ENCODE results near the gene VPS4B. TPM values are rescaled to one million over a fixed set of nuclear protein-coding genes. Genes with fewer than 3 reads are reported as not detected.

VPS4B gene
- total and polyA plus RNA-seq, 2 experiments from 2014 or later, result 45.5 to 49.2 TPM

- WGBS, 2 experiments (ENCODE audit: low coverage in 1 of 2, low lambda C conversion rate in 2 of 2, missing lambda C conversion rate in 2 of 2), result 49 to 50% methylated on average over 2 of the region's 2 CpGs
- no peak for TF ChIP-seq EZH2 (IDR thresholded peaks at IDR 0.05; ENCODE audit: insufficient read depth, poor library complexity, severe bottlenecking)
- TF ChIP-seq EZH2phosphoT487 (IDR thresholded peaks at IDR 0.05; ENCODE audit: insufficient read depth, low read depth), result no peak
- H2AFZ ChIP-seq, result no peak overlapping the region
- no peak overlapping the region for H3K4me2 ChIP-seq (ENCODE audit: unreplicated experiment)
- H4K20me1 ChIP-seq (ENCODE audit: insufficient read depth), result no peaks in the 10 kb centered on the region
- no peak for DNase-seq
- peaks cover 59% of the 10 kb centered on the region for H3K36me3 ChIP-seq (ENCODE audit: low read depth)
- H3K27me3 ChIP-seq (replicated peaks; ENCODE audit: insufficient read depth), result no peaks in the 10 kb centered on the region
- H3K27ac ChIP-seq, result no peak overlapping the region
- peaks cover 3% of the 10 kb centered on the region; the same call in 1 of the 2 replicates for H3F3A ChIP-seq (ENCODE audit: insufficient read depth)
- H3K79me2 ChIP-seq (ENCODE audit: insufficient read depth), result peaks cover 6% of the 10 kb centered on the region; the same call in 1 of the 2 replicates
- H3K4me1 ChIP-seq (ENCODE audit: insufficient read depth), result no peaks in the 10 kb centered on the region
- in situ Hi-C loops (cut with MboI), result loop anchor here (25.0 kb wide), 1 partner anchor 487 kb away; no protein-coding TSS in a partner anchor
- no peak overlapping the region for H3K4me3 ChIP-seq
- no peaks in the 10 kb centered on the region for H3K9me2 ChIP-seq (ENCODE audit: insufficient read depth)
- no peak overlapping the region for H3K9ac ChIP-seq
- no peaks in the 10 kb centered on the region for H3K9me3 ChIP-seq (ENCODE audit: low read depth)
These were observed 72.0 kb downstream of the VPS4B start for GRCh38 chr18:63350230-63350629.

- Histone ChIP-seq H3K9me2 (ENCODE audit: insufficient read depth) (no peaks in the 10 kb centered on the region), H2AFZ (no peak overlapping the region), H3K9ac (no peak overlapping the region), H3K9me3 (ENCODE audit: low read depth) (no peaks in the 10 kb centered on the region), H3K4me3 (no peak overlapping the region), H3F3A (ENCODE audit: insufficient read depth) (no peaks in the 10 kb centered on the region; the same call in 1 of the 2 replicates), H3K27ac (no peak overlapping the region), H3K4me1 (ENCODE audit: insufficient read depth) (no peaks in the 10 kb centered on the region), H4K20me1 (ENCODE audit: insufficient read depth) (no peaks in the 10 kb centered on the region), H3K4me2 (ENCODE audit: unreplicated experiment) (no peak overlapping the region), H3K79me2 (ENCODE audit: insufficient read depth) (peaks cover 7% of the 10 kb centered on the region; the same call in 1 of the 2 replicates), H3K36me3 (ENCODE audit: low read depth) (peaks cover 45% of the 10 kb centered on the region), H3K27me3 (replicated peaks; ENCODE audit: insufficient read depth) (no peaks in the 10 kb centered on the region)
- in situ Hi-C loops (cut with MboI), result no loop called here
- no peak for DNase-seq
- TF ChIP-seq EZH2 (IDR thresholded peaks at IDR 0.05; ENCODE audit: insufficient read depth, poor library complexity, severe bottlenecking) (no peak), EZH2phosphoT487 (IDR thresholded peaks at IDR 0.05; ENCODE audit: insufficient read depth, low read depth) (no peak)
- WGBS, 2 experiments (ENCODE audit: low coverage in 1 of 2, low lambda C conversion rate in 2 of 2, missing lambda C conversion rate in 2 of 2), result 95 to 97% methylated on average over 7 of the region's 7 CpGs
These were observed 73.7 kb downstream of the VPS4B start for GRCh38 chr18:63348508-63349136.

GRCh38 chr18:63346480-63347183 is 75.6 kb downstream of the VPS4B start:
- no peak overlapping the region for H3K4me2 ChIP-seq (ENCODE audit: unreplicated experiment)
- H3K27me3 ChIP-seq (replicated peaks; ENCODE audit: insufficient read depth), result no peaks in the 10 kb centered on the region
- H4K20me1 ChIP-seq (ENCODE audit: insufficient read depth), result no peaks in the 10 kb centered on the region
- no peaks in the 10 kb centered on the region for H3K9me3 ChIP-seq (ENCODE audit: low read depth)
- H3K27ac ChIP-seq, result no peak overlapping the region; the same call in 1 of the 2 replicates
- no peak overlapping the region for H3K9ac ChIP-seq
- H3K4me1 ChIP-seq (ENCODE audit: insufficient read depth), result no peaks in the 10 kb centered on the region
- peaks cover under 1% of the 10 kb centered on the region; the same call in 1 of the 2 replicates for H3F3A ChIP-seq (ENCODE audit: insufficient read depth)
- peaks cover 7% of the 10 kb centered on the region; the same call in 1 of the 2 replicates for H3K79me2 ChIP-seq (ENCODE audit: insufficient read depth)
- in situ Hi-C loops (cut with MboI), result no loop called here
- H3K9me2 ChIP-seq (ENCODE audit: insufficient read depth), result no peaks in the 10 kb centered on the region
- H3K36me3 ChIP-seq (ENCODE audit: low read depth), result peaks cover 39% of the 10 kb centered on the region
- H2AFZ ChIP-seq, result no peak overlapping the region
- no peak overlapping the region for H3K4me3 ChIP-seq
- 88 to 91% methylated on average over 7 of the region's 7 CpGs for WGBS, 2 experiments (ENCODE audit: low coverage in 1 of 2, low lambda C conversion rate in 2 of 2, missing lambda C conversion rate in 2 of 2)
- TF ChIP-seq EZH2 (IDR thresholded peaks at IDR 0.05; ENCODE audit: insufficient read depth, poor library complexity, severe bottlenecking) (no peak), EZH2phosphoT487 (IDR thresholded peaks at IDR 0.05; ENCODE audit: insufficient read depth, low read depth) (no peak)
- DNase-seq, result no peak

GRCh38 chr18:63346031-63346430 is 76.2 kb downstream of the VPS4B start:
- Histone ChIP-seq H3K9me3 (ENCODE audit: low read depth) (no peaks in the 10 kb centered on the region), H3K79me2 (ENCODE audit: insufficient read depth) (peaks cover 7% of the 10 kb centered on the region; the same call in 1 of the 2 replicates), H3K4me1 (ENCODE audit: insufficient read depth) (no peaks in the 10 kb centered on the region), H3K27me3 (replicated peaks; ENCODE audit: insufficient read depth) (no peaks in the 10 kb centered on the region), H3F3A (ENCODE audit: insufficient read depth) (peaks cover 3% of the 10 kb centered on the region; the same call in 1 of the 2 replicates), H4K20me1 (ENCODE audit: insufficient read depth) (no peaks in the 10 kb centered on the region), H3K9ac (no peak overlapping the region), H3K4me2 (ENCODE audit: unreplicated experiment) (no peak overlapping the region), H3K4me3 (no peak overlapping the region), H3K36me3 (ENCODE audit: low read depth) (peaks cover 38% of the 10 kb centered on the region), H3K9me2 (ENCODE audit: insufficient read depth) (no peaks in the 10 kb centered on the region), H2AFZ (no peak overlapping the region), H3K27ac (no peak overlapping the region; the same call in 1 of the 2 replicates)
- TF ChIP-seq EZH2phosphoT487 (IDR thresholded peaks at IDR 0.05; ENCODE audit: insufficient read depth, low read depth) (no peak), EZH2 (IDR thresholded peaks at IDR 0.05; ENCODE audit: insufficient read depth, poor library complexity, severe bottlenecking) (no peak)
- peak; percentile 64 for DNase-seq
- 21 to 25% methylated on average over 7 of the region's 7 CpGs for WGBS, 2 experiments (ENCODE audit: low coverage in 1 of 2, low lambda C conversion rate in 2 of 2, missing lambda C conversion rate in 2 of 2)
- in situ Hi-C loops (cut with MboI), result no loop called here
